A549 (cell line): Measurements from ENCODE around the gene GPR146.

ENCODE experiments used
- BHLHE40 ChIP-seq: IDR thresholded peaks from 2 replicates; pipeline ENCODE4 v1.6.1; 2012; ENCODE audit warnings: low read depth, low read length, inconsistent platforms
- CBX8 ChIP-seq: fragments of 200-600 bp; sonication (generic); IDR thresholded peaks from 2 replicates; pipeline ENCODE4 v1.6.1; 2016
- CTCF ChIP-seq: fragments of >200 bp; sonication (Bioruptor Twin); formaldehyde crosslinking; IDR thresholded peaks from 3 replicates; pipeline ENCODE4 v1.5.1; 2016
- JUN ChIP-seq, 2 experiments: fragments of >200 bp; sonication (Bioruptor Twin); formaldehyde crosslinking; IDR thresholded peaks; 2 replicates in 1 of 2; 3 replicates in 1 of 2; pipeline ENCODE4 v1.6.1; 2016 to 2017
- MAZ ChIP-seq: fragments of 150-350 bp; IDR thresholded peaks from 2 replicates; pipeline ENCODE4 v1.6.1; 2014; ENCODE audit warnings: antibody characterized with exemption, low read depth, low read length, borderline replicate concordance
- POLR2A ChIP-seq: IDR thresholded peaks from 2 replicates; pipeline ENCODE4 v1.6.1; 2012; ENCODE audit warnings: mild to moderate bottlenecking, low read length
- RAD21 ChIP-seq, 2 experiments: fragments of >200 bp in 1 of 2; sonication (Bioruptor Twin) in 1 of 2; formaldehyde crosslinking in 1 of 2; IDR thresholded peaks in 1 of 2; conservative IDR thresholded peaks in 1 of 2; 2 replicates in 1 of 2; 3 replicates in 1 of 2; pipeline ENCODE4 v1.6.1; 2012 to 2018; ENCODE audit warnings: inconsistent platforms in 1 of 2
- TF ChIP-seq, protein P1 (sequence below): fragments of 150-350 bp; IDR thresholded peaks from 2 replicates; pipeline ENCODE4 v1.6.1; 2014; ENCODE audit warnings: low read depth, mild to moderate bottlenecking, low read length

DNA sequence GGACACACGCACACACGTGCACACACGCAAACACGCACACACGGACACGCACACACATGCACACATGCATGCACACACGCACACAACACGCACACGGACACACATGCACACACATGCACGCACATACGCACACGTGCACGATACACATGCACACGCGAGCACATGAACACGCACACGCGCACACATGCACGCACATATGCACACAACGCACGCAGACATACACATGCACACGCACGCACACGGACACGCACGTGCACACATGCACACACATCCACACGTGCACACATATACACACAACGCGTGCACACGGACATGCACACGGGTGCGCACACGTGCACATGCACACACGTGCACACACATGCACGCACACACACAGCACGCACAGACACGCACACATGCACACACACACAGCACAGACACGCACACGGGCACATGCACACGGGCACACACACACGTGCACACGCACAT is 26.2 kb downstream of the GPR146 start:
- TF ChIP-seq BHLHE40 (no peak), POLR2A (peak; percentile 7; the same call in 1 of the 2 replicates), MAZ (no peak), CTCF (no peak), RAD21 (conservative IDR thresholded peaks at IDR 0.05 in 1 of 2, IDR thresholded peaks at IDR 0.05 in 1 of 2) (no peak), CBX8 (no peak), JUN (IDR thresholded peaks at IDR 0.05) (no peak)
- TF ChIP-seq, protein P1, sequence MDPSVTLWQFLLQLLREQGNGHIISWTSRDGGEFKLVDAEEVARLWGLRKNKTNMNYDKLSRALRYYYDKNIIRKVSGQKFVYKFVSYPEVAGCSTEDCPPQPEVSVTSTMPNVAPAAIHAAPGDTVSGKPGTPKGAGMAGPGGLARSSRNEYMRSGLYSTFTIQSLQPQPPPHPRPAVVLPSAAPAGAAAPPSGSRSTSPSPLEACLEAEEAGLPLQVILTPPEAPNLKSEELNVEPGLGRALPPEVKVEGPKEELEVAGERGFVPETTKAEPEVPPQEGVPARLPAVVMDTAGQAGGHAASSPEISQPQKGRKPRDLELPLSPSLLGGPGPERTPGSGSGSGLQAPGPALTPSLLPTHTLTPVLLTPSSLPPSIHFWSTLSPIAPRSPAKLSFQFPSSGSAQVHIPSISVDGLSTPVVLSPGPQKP: no peak
